Sigmoid colon (tissue), 7 donors: ENCODE data around the gene MACIR. TPM values are rescaled to one million over a fixed set of nuclear protein-coding genes. Genes with fewer than 3 reads are reported as not detected.

Experiments used
- DNase-seq: peaks from one replicate; pipeline ENCODE4 v3.0.0-alpha.2; 2019
- H3K27ac ChIP-seq, 4 donors: fragments of 200-600 bp; sonication (generic); one replicate each; pipeline ENCODE4 v1.5.1; 2016 to 2019; ENCODE audit warnings: mild to moderate bottlenecking in 1 of 4
- H3K27me3 ChIP-seq, 3 donors: fragments of 200-600 bp; sonication (generic); one replicate each; pipeline ENCODE4 v1.5.1; 2019; ENCODE audit warnings: mild to moderate bottlenecking in 1 of 3
- H3K36me3 ChIP-seq, 4 donors: fragments of 200-600 bp; sonication (generic); one replicate each; pipeline ENCODE4 v1.5.1; 2016 to 2019
- H3K4me1 ChIP-seq, 4 donors: fragments of 200-600 bp; sonication (generic); one replicate each; pipeline ENCODE4 v1.5.1; 2017 to 2019
- H3K4me3 ChIP-seq, 4 donors: fragments of 200-600 bp; sonication (generic); one replicate each; pipeline ENCODE4 v1.5.1; 2017 to 2019; ENCODE audit warnings: mild to moderate bottlenecking in 2 of 4, moderate library complexity in 1 of 4
- H3K9me3 ChIP-seq, 4 donors: fragments of 200-600 bp in 3 of 4; sonication (generic) in 3 of 4; one replicate each; pipeline versions ENCODE4 v1.5.1 to v1.6.1; 2013 to 2019
- CTCF ChIP-seq, 4 experiments: fragments of 450-650 bp in 3 of 4; fragments of 200-600 bp in 1 of 4; IDR thresholded peaks; one replicate each; pipeline ENCODE4 v1.5.1; 2016 to 2019; ENCODE audit warnings: antibody characterized with exemption in 4 of 4, mild to moderate bottlenecking in 3 of 4, moderate library complexity in 2 of 4
- EP300 ChIP-seq, 4 donors: sonication (generic); formaldehyde crosslinking; IDR thresholded peaks; one replicate each; pipeline ENCODE4 v1.6.1; 2017; ENCODE audit warnings: antibody characterized with exemption in 4 of 4
- POLR2A ChIP-seq, 2 donors: fragments of 450-650 bp; IDR thresholded peaks; one replicate each; pipeline ENCODE4 v1.6.1; 2016; ENCODE audit warnings: antibody characterized with exemption in 2 of 2, mild to moderate bottlenecking in 2 of 2, moderate library complexity in 2 of 2
- POLR2AphosphoS5 ChIP-seq, 4 donors: sonication (generic); formaldehyde crosslinking; IDR thresholded peaks; one replicate each; pipeline ENCODE4 v1.6.1; 2017; ENCODE audit warnings: antibody characterized with exemption in 4 of 4
- WGBS, 2 donors: extraction: QIAGEN DNeasy Blood & Tissue Kit; methylation state at CpG; one replicate each; pipeline ENCODE4 v1.1.7; 2013; 5-methylcytosine and 5-hydroxymethylcytosine counted together
- intact Hi-C: fragments of 100-400 bp; cut with DNase I; formaldehyde crosslinking; loops from one replicate; pipeline ENCODE4 v1.15.1; 2023
- polyA plus RNA-seq, 3 donors: library from polyadenylated mRNA; stranded (reverse); fragments of 200-250 nt; gene quantifications; one replicate each; pipeline ENCODE4 v1.2.3, GENCODE V29; 2013
- total RNA-seq, 4 donors: library from RNA; depleted of rRNA; stranded (reverse); fragments of >200 nt; gene quantifications; one replicate each; pipeline ENCODE4 v1.1.0, GENCODE V29; 2016
- donor health status: healthy with polysubstance abuse.
- donor health status: Bipolar disorder and iron deficiency.
- donor health status: healthy.

Gene MACIR
- total and polyA plus RNA-seq, 7 donors = 2.6 to 74.9 (median 9.3) TPM

- Histone ChIP-seq H3K4me3 (no peak overlapping the region), H3K27me3 (no peaks in the 10 kb centered on the region), H3K9me3 (no peaks in the 10 kb centered on the region), H3K36me3 (no peaks in the 10 kb centered on the region), H3K4me1 (no peaks in the 10 kb centered on the region), H3K27ac (no peak overlapping the region)
- intact Hi-C loops = no loop called here
- TF ChIP-seq POLR2AphosphoS5 (IDR thresholded peaks at IDR 0.05) (no peak), CTCF (IDR thresholded peaks at IDR 0.05) (no peak), POLR2A (IDR thresholded peaks at IDR 0.05) (no peak), EP300 (IDR thresholded peaks at IDR 0.05) (no peak)
- 68 to 85% methylated on average over 1 of the region's 1 CpG for WGBS, 2 donors
- DNase-seq = no peak
These were observed 30.0 kb upstream of the MACIR start for GRCh38 chr5:103228588-103228987.

GRCh38 chr5:103232393-103232999 lies 26.1 kb upstream of the MACIR start:
- TF ChIP-seq POLR2A (IDR thresholded peaks at IDR 0.05) (no peak), CTCF (IDR thresholded peaks at IDR 0.05) (peak; percentile 68 to 89 (median 83))
- DNase-seq = no peak
- no peaks in the 10 kb centered on the region for H3K4me1 ChIP-seq
- no peaks in the 10 kb centered on the region for H3K36me3 ChIP-seq
- H3K9me3 ChIP-seq = no peaks in the 10 kb centered on the region
- H3K27ac ChIP-seq = no peak overlapping the region
- H3K27me3 ChIP-seq = no peaks in the 10 kb centered on the region
- no peak overlapping the region for H3K4me3 ChIP-seq
- intact Hi-C loops = loop anchor here (1.0 kb wide), 1 partner anchor 243 kb away; no protein-coding TSS in a partner anchor
- 66 to 84% methylated on average over 7 of the region's 7 CpGs for WGBS, 2 donors

- no peak for DNase-seq
- H3K4me1 ChIP-seq = no peaks in the 10 kb centered on the region
- no peaks in the 10 kb centered on the region for H3K36me3 ChIP-seq
- WGBS, 2 donors = 90 to 91% methylated on average over 4 of the region's 4 CpGs
- no peak overlapping the region for H3K27ac ChIP-seq
- H3K27me3 ChIP-seq = no peaks in the 10 kb centered on the region
- TF ChIP-seq POLR2A (IDR thresholded peaks at IDR 0.05) = no peak
- TF ChIP-seq CTCF (IDR thresholded peaks at IDR 0.05) = no peak
- intact Hi-C loops = no loop called here
- H3K9me3 ChIP-seq = peaks cover 0 to 4% (median 2%) of the 10 kb centered on the region in 4 donors
- H3K4me3 ChIP-seq = no peak overlapping the region
These were observed 24.2 kb upstream of the MACIR start for GRCh38 chr5:103234239-103234975.

- Histone ChIP-seq H3K4me1 (no peaks in the 10 kb centered on the region), H3K27me3 (no peaks in the 10 kb centered on the region), H3K36me3 (no peaks in the 10 kb centered on the region), H3K9me3 (peaks cover 0 to 4% (median 2%) of the 10 kb centered on the region in 4 donors), H3K4me3 (no peak overlapping the region), H3K27ac (no peak overlapping the region)
- no peak for DNase-seq
- TF ChIP-seq CTCF (IDR thresholded peaks at IDR 0.05) (no peak), POLR2AphosphoS5 (IDR thresholded peaks at IDR 0.05) (no peak), EP300 (IDR thresholded peaks at IDR 0.05) (no peak), POLR2A (IDR thresholded peaks at IDR 0.05) (no peak)
- intact Hi-C loops = no loop called here
- 58 to 70% methylated on average over 1 of the region's 1 CpG for WGBS, 2 donors
These were observed 22.7 kb upstream of the MACIR start for GRCh38 chr5:103235891-103236290.
